IMR-90 (cell line): ENCODE measurements around the gene PCYT1A. TPM values are rescaled to one million over a fixed set of nuclear protein-coding genes. Genes with fewer than 3 reads are reported as not detected.

ENCODE experiments used
- ATAC-seq: fragments of 200-7000 bp; cut with Tn5 transposase; 2 replicates; pipeline ENCODE4 v1.9.1; 2020; ENCODE audit warnings: low read depth, mild to moderate bottlenecking, moderate library complexity
- BruUV-seq: library from RNA; stranded (reverse); fragments of 400-500 nt; replicated peaks from 2 replicates; lab custom pipeline; 2021; lab: Mats Ljungman, UMichigan
- CTCF ChIA-PET: fragments of 300-600 bp; formaldehyde crosslinking; extraction: SDS; loops from one replicate; lab custom pipeline; 2021; ENCODE audit warnings: antibody characterized with exemption; lab: Yijun Ruan, JAX
- POLR2A ChIA-PET: fragments of 300-600 bp; sonication (Branson Sonifier 250); formaldehyde crosslinking; loops from one replicate; lab custom pipeline; 2022; ENCODE audit warnings: antibody characterized with exemption; ENCODE audit not compliant: unreplicated experiment; lab: Charles Lee
- DNase-seq: peaks from one replicate; pipeline ENCODE4 v3.0.0; 2013
- H2AFZ ChIP-seq: replicated peaks from 2 replicates; pipeline ENCODE3; 2013; ENCODE audit warnings: low read length, mild to moderate bottlenecking; ENCODE audit not compliant: poor library complexity
- H2AK5ac ChIP-seq: 2 replicates; pipeline ENCODE4 v1.6.1; 2013; ENCODE audit warnings: low read depth, low read length, inconsistent platforms
- H2AK9ac ChIP-seq: replicated peaks from 2 replicates; pipeline ENCODE3; 2013; ENCODE audit warnings: mild to moderate bottlenecking, low read depth, low read length, moderate library complexity; ENCODE audit not compliant: poor library complexity
- H2BK120ac ChIP-seq: 2 replicates; pipeline ENCODE4 v1.6.1; 2013; ENCODE audit warnings: low read depth, low read length, inconsistent platforms
- H2BK15ac ChIP-seq: 3 replicates; pipeline ENCODE4 v1.6.1; 2013; ENCODE audit warnings: low read depth, low read length, inconsistent platforms
- H2BK20ac ChIP-seq: 2 replicates; pipeline ENCODE4 v1.6.1; 2013; ENCODE audit warnings: low read depth, mild to moderate bottlenecking, inconsistent platforms, low read length, moderate library complexity
- H2BK5ac ChIP-seq: 2 replicates; pipeline ENCODE4 v1.6.1; 2013; ENCODE audit warnings: mild to moderate bottlenecking, low read depth, low read length, inconsistent platforms; ENCODE audit not compliant: poor library complexity, severe bottlenecking
- H3K14ac ChIP-seq: replicated peaks from 2 replicates; pipeline ENCODE4 v1.6.1; 2013; ENCODE audit warnings: low read depth, low read length, inconsistent platforms
- H3K18ac ChIP-seq: 2 replicates; pipeline ENCODE4 v1.6.1; 2013; ENCODE audit warnings: low read depth, low read length, control low read depth
- H3K23ac ChIP-seq: 2 replicates; pipeline ENCODE4 v1.6.1; 2013; ENCODE audit warnings: low read depth, low read length, inconsistent platforms
- H3K27ac ChIP-seq: 2 replicates; pipeline ENCODE4 v1.5.1; 2013; ENCODE audit warnings: mild to moderate bottlenecking, control low read depth, low read length; ENCODE audit not compliant: insufficient read depth
- H3K27me3 ChIP-seq: 2 replicates; pipeline ENCODE4 v1.6.1; 2013; ENCODE audit warnings: low read length; ENCODE audit not compliant: control insufficient read depth, insufficient read depth
- H3K36me3 ChIP-seq: 2 replicates; pipeline ENCODE4 v1.6.1; 2013; ENCODE audit warnings: low read length, mixed read lengths; ENCODE audit not compliant: control insufficient read depth, insufficient read depth
- H3K4ac ChIP-seq: 2 replicates; pipeline ENCODE4 v1.6.1; 2013; ENCODE audit warnings: low read depth, low read length, inconsistent platforms
- H3K4me1 ChIP-seq: 2 replicates; pipeline ENCODE4 v1.6.1; 2013; ENCODE audit warnings: low read length, mixed read lengths; ENCODE audit not compliant: control insufficient read depth, insufficient read depth
- H3K4me2 ChIP-seq: 2 replicates; pipeline ENCODE4 v1.6.1; 2013; ENCODE audit warnings: low read depth, mild to moderate bottlenecking, control low read depth, low read length, moderate library complexity
- H3K4me3 ChIP-seq: 2 replicates; pipeline ENCODE4 v1.5.1; 2013; ENCODE audit warnings: low read depth, mild to moderate bottlenecking, control low read depth, low read length, moderate library complexity; ENCODE audit not compliant: insufficient read depth
- H3K56ac ChIP-seq: 2 replicates; pipeline ENCODE4 v1.6.1; 2013; ENCODE audit warnings: low read length, inconsistent platforms; ENCODE audit not compliant: insufficient read depth; ENCODE audit errors: extremely low read depth
- H3K79me1 ChIP-seq, 2 experiments: 2 replicates each; pipeline ENCODE4 v1.6.1; 2013; ENCODE audit warnings: low read length in 2 of 2, inconsistent platforms in 1 of 2, low read depth in 1 of 2
- H3K9ac ChIP-seq: 2 replicates; pipeline ENCODE4 v1.6.1; 2013; ENCODE audit warnings: low read depth, low read length, control low read depth
- H3K9me1 ChIP-seq: 2 replicates; pipeline ENCODE4 v1.6.1; 2013; ENCODE audit warnings: low read length, inconsistent platforms; ENCODE audit not compliant: insufficient read depth
- H3K9me3 ChIP-seq: 2 replicates; pipeline ENCODE4 v1.6.1; 2013; ENCODE audit warnings: low read length; ENCODE audit not compliant: control insufficient read depth, insufficient read depth
- H4K20me1 ChIP-seq: 2 replicates; pipeline ENCODE4 v1.6.1; 2013; ENCODE audit warnings: low read length, inconsistent platforms; ENCODE audit not compliant: insufficient read depth
- H4K5ac ChIP-seq: 2 replicates; pipeline ENCODE4 v1.6.1; 2013; ENCODE audit warnings: mild to moderate bottlenecking, low read depth, low read length, control low read depth
- H4K8ac ChIP-seq, 2 experiments: 2 replicates each; pipeline ENCODE4 v1.6.1; 2013; ENCODE audit warnings: low read depth in 2 of 2, low read length in 2 of 2, control low read depth in 1 of 2, inconsistent platforms in 1 of 2
- H4K91ac ChIP-seq: 2 replicates; pipeline ENCODE4 v1.6.1; 2013; ENCODE audit warnings: low read depth, low read length, inconsistent platforms; ENCODE audit not compliant: insufficient read depth
- BHLHE40 ChIP-seq: fragments of 150-350 bp; IDR thresholded peaks from 2 replicates; pipeline ENCODE4 v1.6.1; 2016; ENCODE audit warnings: mild to moderate bottlenecking, low read depth, low read length
- CEBPB ChIP-seq: IDR thresholded peaks from 2 replicates; pipeline ENCODE4 v1.6.1; 2012; ENCODE audit warnings: low read depth, low read length, improper control_type of control experiment
- ELK1 ChIP-seq: fragments of 150-350 bp; IDR thresholded peaks from 2 replicates; pipeline ENCODE4 v1.6.1; 2016; ENCODE audit warnings: low read depth, mild to moderate bottlenecking, low read length, moderate library complexity, borderline replicate concordance
- MAZ ChIP-seq: IDR thresholded peaks from 2 replicates; pipeline ENCODE4 v1.6.1; 2012; ENCODE audit warnings: low read depth, mild to moderate bottlenecking, low read length, improper control_type of control experiment, moderate library complexity, borderline replicate concordance
- POLR2A ChIP-seq: IDR thresholded peaks from 2 replicates; pipeline ENCODE4 v1.6.1; 2012; ENCODE audit warnings: mild to moderate bottlenecking, low read depth, low read length
- RAD21 ChIP-seq: IDR thresholded peaks from 2 replicates; pipeline ENCODE4 v1.6.1; 2012; ENCODE audit warnings: low read length, improper control_type of control experiment
- SMC3 ChIP-seq: fragments of 150-350 bp; IDR thresholded peaks from 2 replicates; pipeline ENCODE4 v1.6.1; 2016; ENCODE audit warnings: low read depth, mild to moderate bottlenecking, antibody characterized with exemption, low read length, moderate library complexity
- WGBS, 2 experiments: methylation state at CpG; one replicate each; pipeline versions ENCODE4 v1.1.5 to v1.1.7; 2013; ENCODE audit warnings: missing lambda C conversion rate in 2 of 2; ENCODE audit not compliant: insufficient read length in 1 of 2; ENCODE audit errors: extremely low coverage in 2 of 2; 5-methylcytosine and 5-hydroxymethylcytosine counted together
- dilution Hi-C: fragments of 300-500 bp; cut with HindIII; formaldehyde crosslinking; loops from one replicate; pipeline ENCODE4 v1.14.3; 2018; ENCODE audit warnings: low sequenced_read_pairs; ENCODE audit not compliant: unreplicated experiment
- in situ Hi-C: fragments of 300-500 bp; cut with MboI; formaldehyde crosslinking; loops from 3 replicates; pipeline ENCODE4 v1.14.3; 2019; ENCODE audit warnings: low sequenced_read_pairs, inconsistent platforms, mixed read lengths
- intact Hi-C: fragments of 100-400 bp; cut with micrococcal nuclease; formaldehyde crosslinking; loops from 2 replicates; pipeline ENCODE4 v1.10.0; 2022
- polyA plus RNA-seq, 3 experiments: library from polyadenylated mRNA; depleted of rRNA; stranded (reverse); fragments of >200 nt; gene quantifications; 2 replicates each; pipeline ENCODE4 v1.2.3, GENCODE V29; 2012; ENCODE audit warnings: low replicate concordance in 1 of 3
- total RNA-seq: library from RNA; depleted of rRNA; stranded (reverse); fragments of >200 nt; gene quantifications from 2 replicates; pipeline ENCODE4 v1.2.3, GENCODE V29; 2012

The PCYT1A gene
- total and polyA plus RNA-seq, 2 of the 4 experiments (the other 2 are of a cell fraction), result 62.8 to 127 TPM

- dilution Hi-C loops, result no loop called here
- intact Hi-C loops, result no loop called here
- no peak overlapping the region for H2AK5ac ChIP-seq
- H3K56ac ChIP-seq, result no peak overlapping the region
- no peaks in the 10 kb centered on the region for H3K36me3 ChIP-seq
- BruUV-seq, result no TSS peak
- no peaks in the 10 kb centered on the region for H3K27me3 ChIP-seq
- no peak overlapping the region for H2BK5ac ChIP-seq
- ATAC-seq, result no peak; the same call in 1 of the 2 replicates
- 76% methylated on average over 5 of the region's 14 CpGs; no CpG with 5 or more reads in 1 of the 2 experiments for WGBS, 2 experiments
- no peak overlapping the region for H4K8ac ChIP-seq
- H3K79me1 ChIP-seq, result no peaks in the 10 kb centered on the region
- no peak for DNase-seq
- H3K9me3 ChIP-seq, result no peaks in the 10 kb centered on the region
- H3K14ac ChIP-seq, result no peak overlapping the region
- H3K4me1 ChIP-seq, result no peaks in the 10 kb centered on the region
- H4K91ac ChIP-seq, result no peak overlapping the region
- H3K9ac ChIP-seq, result no peak overlapping the region
- no peaks in the 10 kb centered on the region for H4K20me1 ChIP-seq
- no peak for TF ChIP-seq ELK1
- TF ChIP-seq SMC3, result no peak
- no peak for TF ChIP-seq BHLHE40
- TF ChIP-seq CEBPB, result no peak
- TF ChIP-seq RAD21, result no peak
- TF ChIP-seq POLR2A, result no peak
- TF ChIP-seq MAZ, result no peak
- no peak overlapping the region for H2AK9ac ChIP-seq
- POLR2A ChIA-PET, result no interaction called here
- in situ Hi-C loops, result no loop called here
- H3K23ac ChIP-seq, result no peak overlapping the region
- H3K4me3 ChIP-seq, result no peak overlapping the region
- H2BK15ac ChIP-seq, result no peak overlapping the region
- H2AFZ ChIP-seq, result no peak overlapping the region
- no peak overlapping the region for H2BK20ac ChIP-seq
- H4K5ac ChIP-seq, result no peak overlapping the region
- CTCF ChIA-PET, result interaction anchor here (0.8 kb wide), 1 partner anchor 12 kb away, joined by 3 read pairs; no protein-coding TSS in a partner anchor
- no peak overlapping the region for H3K4me2 ChIP-seq
- H3K9me1 ChIP-seq, result no peaks in the 10 kb centered on the region
- H3K18ac ChIP-seq, result no peak overlapping the region
- no peak overlapping the region for H3K27ac ChIP-seq
- no peak overlapping the region for H3K4ac ChIP-seq
- no peak overlapping the region for H2BK120ac ChIP-seq
Measured at GRCh38 chr3:196227121-196227561, 60.4 kb downstream of the PCYT1A start.
